ENCODE results near the gene DPP7. TPM values are rescaled to one million over a fixed set of nuclear protein-coding genes. Genes with fewer than 3 reads are reported as not detected.

Gene DPP7
- total and polyA plus RNA-seq, 2 of the 4 experiments (the other 2 are of a cell fraction), result 14.9 to 76.4 TPM

- Histone ChIP-seq H3K27me3 (ENCODE audit: control insufficient read depth, insufficient read depth, low read length) (no peaks in the 10 kb centered on the region; the same call in 1 of the 2 replicates), H3K56ac (ENCODE audit: extremely low read depth, insufficient read depth, low read length) (no peak overlapping the region), H2BK5ac (ENCODE audit: low read depth, low read length, poor library complexity, severe bottlenecking) (no peak overlapping the region), H3K79me1 (ENCODE audit: low read depth in 1 of 2, low read length in 2 of 2) (peaks cover 2 to 11% of the 10 kb centered on the region in 2 experiments), H3K4ac (ENCODE audit: low read depth, low read length) (no peak overlapping the region), H3K14ac (replicated peaks; ENCODE audit: low read depth, low read length) (no peak overlapping the region), H4K20me1 (ENCODE audit: insufficient read depth, low read length) (no peaks in the 10 kb centered on the region), H4K5ac (ENCODE audit: low read depth, low read length) (no peak overlapping the region), H2BK120ac (ENCODE audit: low read depth, low read length) (no peak overlapping the region), H3K36me3 (ENCODE audit: control insufficient read depth, insufficient read depth, low read length) (no peaks in the 10 kb centered on the region), H2AK5ac (ENCODE audit: low read depth, low read length) (no peak overlapping the region), H3K9ac (ENCODE audit: low read depth, low read length) (no peak overlapping the region), H4K91ac (ENCODE audit: insufficient read depth, low read depth, low read length) (no peak overlapping the region), H3K9me3 (ENCODE audit: control insufficient read depth, insufficient read depth, low read length) (no peaks in the 10 kb centered on the region), H2BK20ac (ENCODE audit: low read depth, low read length) (no peak overlapping the region), H3K4me1 (ENCODE audit: control insufficient read depth, insufficient read depth, low read length) (peaks cover 3% of the 10 kb centered on the region; the same call in 1 of the 2 replicates), H3K4me3 (ENCODE audit: insufficient read depth, low read depth, low read length) (no peak overlapping the region), H2BK15ac (ENCODE audit: low read depth, low read length) (no peak overlapping the region), H2AK9ac (replicated peaks; ENCODE audit: low read depth, low read length, poor library complexity) (no peak overlapping the region), H4K8ac (ENCODE audit: low read depth in 2 of 2, low read length in 2 of 2) (no peak overlapping the region), H3K9me1 (ENCODE audit: insufficient read depth, low read length) (no peaks in the 10 kb centered on the region), H2AFZ (replicated peaks; ENCODE audit: low read length, poor library complexity) (no peak overlapping the region), H3K18ac (ENCODE audit: low read depth, low read length) (no peak overlapping the region), H3K23ac (ENCODE audit: low read depth, low read length) (no peak overlapping the region), H3K4me2 (ENCODE audit: low read depth, low read length) (no peak overlapping the region), H3K27ac (ENCODE audit: insufficient read depth, low read length) (no peak overlapping the region)
- dilution Hi-C loops (cut with HindIII; ENCODE audit: low sequenced_read_pairs, unreplicated experiment), result no loop called here
- BruUV-seq (replicated peaks), result no TSS peak
- CTCF ChIA-PET, result interaction anchor here (0.6 to 1.6 kb wide), 3 partner anchors 12 to 21 kb away, joined by 3 to 5 read pairs (median 3); partner anchors contain the start of gene NPDC1
- in situ Hi-C loops (cut with MboI; ENCODE audit: low sequenced_read_pairs), result no loop called here
- POLR2A ChIA-PET (ENCODE audit: unreplicated experiment), result no interaction called here
- TF ChIP-seq NFE2L2 (IDR thresholded peaks at IDR 0.05; ENCODE audit: low read depth, low read length), result no peak
- TF ChIP-seq, protein P1, sequence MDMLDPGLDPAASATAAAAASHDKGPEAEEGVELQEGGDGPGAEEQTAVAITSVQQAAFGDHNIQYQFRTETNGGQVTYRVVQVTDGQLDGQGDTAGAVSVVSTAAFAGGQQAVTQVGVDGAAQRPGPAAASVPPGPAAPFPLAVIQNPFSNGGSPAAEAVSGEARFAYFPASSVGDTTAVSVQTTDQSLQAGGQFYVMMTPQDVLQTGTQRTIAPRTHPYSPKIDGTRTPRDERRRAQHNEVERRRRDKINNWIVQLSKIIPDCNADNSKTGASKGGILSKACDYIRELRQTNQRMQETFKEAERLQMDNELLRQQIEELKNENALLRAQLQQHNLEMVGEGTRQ (IDR thresholded peaks at IDR 0.05; ENCODE audit: low read depth, low read length), result no peak
- peak; percentile 72 for TF ChIP-seq CTCF (conservative IDR thresholded peaks at IDR 0.05; ENCODE audit: low read depth, low read length)
- TF ChIP-seq SMC3 (IDR thresholded peaks at IDR 0.05; ENCODE audit: low read depth, low read length), result peak; percentile 44; the same call in 1 of the 2 replicates
- no peak for TF ChIP-seq MAFK (IDR thresholded peaks at IDR 0.05; ENCODE audit: low read depth, low read length)
- TF ChIP-seq MAZ (IDR thresholded peaks at IDR 0.05; ENCODE audit: borderline replicate concordance, low read depth, low read length), result peak; percentile 31; the same call in 1 of the 2 replicates
- peak; percentile 61 for TF ChIP-seq RAD21 (IDR thresholded peaks at IDR 0.05; ENCODE audit: low read length)
- no peak for TF ChIP-seq CEBPB (IDR thresholded peaks at IDR 0.05; ENCODE audit: low read depth, low read length)
- no peak for TF ChIP-seq CHD1 (IDR thresholded peaks at IDR 0.05; ENCODE audit: low read depth, low read length)
- DNase-seq (peak; percentile 70), ATAC-seq (ENCODE audit: low read depth) (peak; percentile 60)
- intact Hi-C loops (cut with micrococcal nuclease), result loop anchor here (1.0 kb wide), 1 partner anchor 22 kb away; the partner anchor contains the start of gene NPDC1
- WGBS, 2 experiments (ENCODE audit: extremely low coverage in 2 of 2, insufficient read length in 1 of 2), result 78% methylated on average over 3 of the region's 12 CpGs; no CpG with 5 or more reads in 1 of the 2 experiments
Measured at GRCh38 chr9:137067860-137068538, 46.5 kb downstream of the DPP7 start.

All from IMR-90 (cell line).